RWPE2 (cell line): ENCODE measurements around the gene NOP56.
A peak's percentile ranks its signal among the peaks of the same experiment; 100 is the strongest.

Source experiments
- ATAC-seq: fragments of 200-7000 bp; cut with Tn5 transposase; 3 replicates; pipeline ENCODE4 v1.9.1; 2021; ENCODE audit warnings: low read depth
- DNase-seq: peaks from one replicate; pipeline ENCODE4 v3.0.0-alpha.2; 2020; ENCODE audit warnings: low spot score
- H3K27ac ChIP-seq: fragments of 450-650 bp; 2 replicates; pipeline ENCODE4 v1.5.1; 2017; ENCODE audit warnings: mild to moderate bottlenecking; ENCODE audit not compliant: poor library complexity, severe bottlenecking
- H3K27me3 ChIP-seq: fragments of 250-450 bp; sonication (Bioruptor Pico); 2 replicates; pipeline ENCODE4 v1.5.1; 2021; ENCODE audit warnings: mild to moderate bottlenecking, moderate library complexity; ENCODE audit not compliant: insufficient read depth, poor library complexity, severe bottlenecking
- H3K36me3 ChIP-seq: fragments of 250-450 bp; sonication (Bioruptor Pico); 2 replicates; pipeline ENCODE4 v1.5.1; 2020; ENCODE audit warnings: low read depth, mild to moderate bottlenecking, moderate library complexity
- H3K4me1 ChIP-seq: fragments of 250-450 bp; sonication (Bioruptor Pico); 2 replicates; pipeline ENCODE4 v1.5.1; 2021; ENCODE audit warnings: mild to moderate bottlenecking, moderate library complexity; ENCODE audit not compliant: insufficient read depth, poor library complexity, severe bottlenecking
- H3K4me3 ChIP-seq: fragments of 250-450 bp; sonication (Bioruptor Pico); 2 replicates; pipeline ENCODE4 v1.5.1; 2021; ENCODE audit warnings: mild to moderate bottlenecking, moderate library complexity; ENCODE audit not compliant: severe bottlenecking
- H3K9me3 ChIP-seq: fragments of 250-450 bp; sonication (Bioruptor Pico); 2 replicates; pipeline ENCODE4 v1.5.1; 2021; ENCODE audit warnings: mild to moderate bottlenecking, moderate library complexity; ENCODE audit not compliant: severe bottlenecking
- CTCF ChIP-seq: fragments of 450-650 bp; IDR thresholded peaks from one replicate; pipeline ENCODE4 v1.5.1; 2017; ENCODE audit warnings: mild to moderate bottlenecking, moderate library complexity; ENCODE audit not compliant: poor library complexity, severe bottlenecking

Gene NOP56

GRCh38 chr20:2640260-2640659 lies 12.2 kb upstream of the NOP56 start:
- Histone ChIP-seq H3K27ac (no peak overlapping the region), H3K9me3 (peaks cover 2% of the 10 kb centered on the region), H3K27me3 (no peaks in the 10 kb centered on the region), H3K36me3 (no peaks in the 10 kb centered on the region), H3K4me3 (no peak overlapping the region), H3K4me1 (no peaks in the 10 kb centered on the region)
- TF ChIP-seq CTCF: no peak
- no peak for DNase-seq
- ATAC-seq: no peak

DNA sequence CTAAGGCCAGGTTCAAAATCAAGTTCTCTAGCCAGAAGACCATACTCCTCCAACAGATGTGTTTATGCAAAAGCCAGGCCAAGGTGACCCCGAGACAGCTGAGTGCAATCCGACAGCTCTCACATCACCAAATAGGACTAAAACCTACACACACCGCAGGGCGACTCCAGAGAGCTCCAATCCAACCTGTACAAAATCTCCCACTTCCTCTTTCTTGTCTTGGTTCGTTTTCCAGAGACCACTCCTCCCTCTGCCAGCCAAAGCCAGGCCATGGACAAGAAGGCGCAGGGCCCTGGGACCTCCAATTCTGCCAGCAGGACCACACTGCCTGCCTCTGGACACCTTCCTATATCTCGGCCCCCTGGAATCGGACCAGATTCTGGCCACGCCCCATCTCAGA lies 11.5 kb upstream of the NOP56 start:
- no peak for TF ChIP-seq CTCF
- no peaks in the 10 kb centered on the region for H3K36me3 ChIP-seq
- DNase-seq: no peak
- H3K4me3 ChIP-seq: no peak overlapping the region
- peaks cover 2% of the 10 kb centered on the region for H3K9me3 ChIP-seq
- no peak overlapping the region for H3K27ac ChIP-seq
- H3K27me3 ChIP-seq: no peaks in the 10 kb centered on the region
- no peaks in the 10 kb centered on the region for H3K4me1 ChIP-seq
- ATAC-seq: no peak

DNA sequence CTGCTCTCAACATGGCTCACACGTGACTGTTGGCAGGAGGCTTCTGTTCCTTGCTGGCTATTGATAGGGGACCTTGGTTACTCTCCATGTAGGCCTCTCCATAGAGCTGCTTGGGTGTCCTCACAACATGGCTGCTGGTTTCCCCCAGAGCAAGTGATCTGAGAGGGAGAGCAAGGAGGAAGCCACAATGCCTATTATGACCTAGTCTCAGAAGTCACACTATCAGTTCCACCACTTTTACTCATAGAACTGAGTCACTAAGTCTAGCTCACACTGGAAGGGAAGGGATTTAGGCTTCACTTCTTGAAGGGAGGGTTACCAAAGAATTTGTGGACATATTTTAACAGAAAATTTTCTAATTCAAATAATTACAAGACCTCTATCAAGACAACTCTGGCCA lies 8.7 kb upstream of the NOP56 start:
- Histone ChIP-seq H3K27ac (no peak overlapping the region), H3K4me1 (no peaks in the 10 kb centered on the region), H3K4me3 (no peak overlapping the region), H3K27me3 (no peaks in the 10 kb centered on the region), H3K9me3 (peaks cover 2% of the 10 kb centered on the region), H3K36me3 (no peaks in the 10 kb centered on the region)
- ATAC-seq (no peak), DNase-seq (no peak)
- no peak for TF ChIP-seq CTCF

- Histone ChIP-seq H3K4me3 (peak overlapping the region; percentile 56), H3K27me3 (no peaks in the 10 kb centered on the region), H3K9me3 (no peaks in the 10 kb centered on the region), H3K27ac (peak overlapping the region; percentile 81), H3K4me1 (peaks cover 4% of the 10 kb centered on the region), H3K36me3 (peaks cover 54% of the 10 kb centered on the region)
- ATAC-seq (peak; percentile 35), DNase-seq (no peak)
- no peak for TF ChIP-seq CTCF
Measured at GRCh38 chr20:2652724-2653555, 508 bp downstream of the NOP56 start.
